Activated T-helper 1 cell treated with anti-CD3 and anti-CD28 coated beads, Interleukin-12 subunit alpha, Interleukin-12 subunit beta, Interleukin-2, Interleukin-4 antibody, amounts not matched to agents 30 ng/mL and 10 ng/mL and 1 ng/mL, durations not matched to agents 14 hours and 24 hours and 36 hours (primary cell): ENCODE measurements around the gene POMC. TPM values are rescaled to one million over a fixed set of nuclear protein-coding genes. Genes with fewer than 3 reads are reported as not detected.
A peak's percentile ranks its signal among the peaks of the same experiment; 100 is the strongest.
"Not testable (repeated sequence)": the region's sequence is repeated elsewhere in the genome, so short reads cannot be mapped to it uniquely, and the experiment has no call there.

ENCODE experiments used
- DNase-seq: peaks from one replicate; pipeline ENCODE4 v3.0.0; 2021; ENCODE audit warnings: low spot score
- H3K27ac Mint-ChIP-seq: one replicate; pipeline ENCODE4 v1.8.0; 2021; ENCODE audit warnings: mild to moderate bottlenecking, mixed read lengths
- H3K27me3 Mint-ChIP-seq: one replicate; pipeline ENCODE4 v1.8.0; 2022; ENCODE audit warnings: mild to moderate bottlenecking, moderate library complexity, mixed read lengths; ENCODE audit not compliant: insufficient read depth
- H3K36me3 Mint-ChIP-seq: one replicate; pipeline ENCODE4 v1.8.0; 2021; ENCODE audit warnings: low read depth, mixed read lengths
- H3K4me1 Mint-ChIP-seq: one replicate; pipeline ENCODE4 v1.8.0; 2021; ENCODE audit warnings: low read depth, mixed read lengths
- H3K4me3 Mint-ChIP-seq: one replicate; pipeline ENCODE4 v1.8.0; 2021; ENCODE audit warnings: mild to moderate bottlenecking, moderate library complexity, mixed read lengths
- H3K9me3 Mint-ChIP-seq: one replicate; pipeline ENCODE4 v1.8.0; 2021; ENCODE audit warnings: mixed read lengths
- intact Hi-C: fragments of 100-400 bp; cut with micrococcal nuclease; formaldehyde crosslinking; loops from one replicate; pipeline ENCODE4 v1.15.1; 2024
- total RNA-seq: library from RNA; stranded (reverse); gene quantifications from 2 replicates; pipeline ENCODE4 v1.2.3, GENCODE V29; 2022

The POMC gene
- total RNA-seq, 1 donor from 2014 or later = 5.0 TPM

DNA sequence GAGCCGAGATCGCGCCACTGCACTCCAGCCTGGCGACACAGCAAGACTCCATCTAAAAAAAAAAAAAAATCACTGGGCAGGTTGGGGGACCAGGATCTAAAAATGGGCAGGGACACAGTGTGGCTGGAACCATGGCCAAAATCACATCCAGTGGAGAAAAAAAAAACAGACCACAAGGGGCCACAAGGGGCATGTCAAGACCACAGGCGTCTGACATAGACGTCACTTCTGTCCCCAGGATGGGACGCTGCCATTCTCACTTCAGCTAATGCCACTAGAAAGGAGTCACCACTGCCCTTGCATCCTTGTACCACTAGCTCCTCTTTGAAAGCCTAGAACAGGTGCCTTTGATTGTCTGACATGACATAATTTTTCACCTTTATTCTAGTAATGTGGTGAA lies 2.5 kb upstream of the POMC start:
- Mint-ChIP-seq H3K27ac (no peak overlapping the region), H3K9me3 (no peaks in the 10 kb centered on the region), H3K36me3 (peaks cover 1% of the 10 kb centered on the region), H3K4me3 (no peak overlapping the region), H3K27me3 (peaks cover 71% of the 10 kb centered on the region), H3K4me1 (peaks cover 11% of the 10 kb centered on the region)
- intact Hi-C loops = no loop called here
- no peak for DNase-seq

- Mint-ChIP-seq H3K27me3 (peaks cover 80% of the 10 kb centered on the region), H3K4me3 (peak overlapping the region; percentile 76), H3K36me3 (peaks cover 1% of the 10 kb centered on the region), H3K9me3 (no peaks in the 10 kb centered on the region), H3K27ac (no peak overlapping the region), H3K4me1 (peaks cover 18% of the 10 kb centered on the region)
- no peak for DNase-seq
- intact Hi-C loops = no loop called here
These were observed 692 bp upstream of the POMC start for GRCh38 chr2:25169073-25169470.

- peak; percentile 23 for DNase-seq
- Mint-ChIP-seq H3K4me3 (peak overlapping the region; percentile 16), H3K4me1 (peaks cover 18% of the 10 kb centered on the region), H3K9me3 (no peaks in the 10 kb centered on the region), H3K27me3 (peaks cover 57% of the 10 kb centered on the region), H3K27ac (no peak overlapping the region), H3K36me3 (peaks cover 4% of the 10 kb centered on the region)
- intact Hi-C loops = loop anchor here (1.0 kb wide), 1 partner anchor 30 kb away; no protein-coding TSS in a partner anchor
These were observed 2.1 kb downstream of the POMC start for GRCh38 chr2:25165992-25166875.

GRCh38 chr2:25164561-25164960 lies 3.8 kb downstream of the POMC start:
- intact Hi-C loops = no loop called here
- Mint-ChIP-seq H3K27me3 (peaks cover 41% of the 10 kb centered on the region), H3K4me3 (no peak overlapping the region), H3K4me1 (peaks cover 26% of the 10 kb centered on the region), H3K9me3 (no peaks in the 10 kb centered on the region), H3K36me3 (peaks cover 9% of the 10 kb centered on the region), H3K27ac (peak overlapping the region; percentile 54)
- DNase-seq = no peak

- Mint-ChIP-seq H3K4me3 (peak overlapping the region; percentile 68), H3K4me1 (peaks cover 26% of the 10 kb centered on the region), H3K27ac (peak overlapping the region; percentile 52), H3K27me3 (peaks cover 18% of the 10 kb centered on the region)
- DNase-seq, H3K36me3 Mint-ChIP-seq, H3K9me3 Mint-ChIP-seq, intact Hi-C loops: not testable (repeated sequence)
These were observed 6.3 kb downstream of the POMC start for GRCh38 chr2:25162061-25162460.

- intact Hi-C loops = no loop called here
- peak overlapping the region; percentile 83 for H3K4me3 Mint-ChIP-seq
- no peaks in the 10 kb centered on the region for H3K9me3 Mint-ChIP-seq
- H3K36me3 Mint-ChIP-seq = peaks cover 9% of the 10 kb centered on the region
- peak overlapping the region; percentile 82 for H3K27ac Mint-ChIP-seq
- H3K27me3 Mint-ChIP-seq = peaks cover 12% of the 10 kb centered on the region
- peak; percentile 63 for DNase-seq
- H3K4me1 Mint-ChIP-seq = peaks cover 19% of the 10 kb centered on the region
These were observed 7.2 kb downstream of the POMC start for GRCh38 chr2:25161055-25161781.

DNA sequence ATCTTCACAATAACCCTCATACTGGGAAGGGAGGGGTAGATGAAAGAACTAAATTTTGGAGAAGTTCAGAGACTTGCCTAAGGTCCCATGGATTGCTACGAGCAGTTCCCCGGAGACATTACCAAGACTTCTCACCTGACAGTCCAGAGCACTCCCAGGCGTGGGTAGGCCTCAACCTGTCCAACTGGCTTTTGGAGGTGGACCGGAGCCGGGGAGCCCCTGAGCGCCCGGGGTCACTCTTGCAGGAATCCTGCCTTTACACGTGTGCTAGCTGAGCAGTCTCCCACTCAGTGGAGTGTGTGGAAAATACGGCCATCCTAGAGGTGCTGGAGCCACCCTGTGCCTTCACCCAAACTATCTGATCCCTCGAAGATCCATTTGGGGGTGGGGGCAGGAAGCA lies 8.0 kb downstream of the POMC start:
- H3K4me1 Mint-ChIP-seq = peaks cover 10% of the 10 kb centered on the region
- H3K27ac Mint-ChIP-seq = peak overlapping the region; percentile 3
- H3K9me3 Mint-ChIP-seq = no peaks in the 10 kb centered on the region
- peaks cover 11% of the 10 kb centered on the region for H3K27me3 Mint-ChIP-seq
- peaks cover 9% of the 10 kb centered on the region for H3K36me3 Mint-ChIP-seq
- peak overlapping the region; percentile 83 for H3K4me3 Mint-ChIP-seq
- intact Hi-C loops = no loop called here
- DNase-seq = no peak

DNA sequence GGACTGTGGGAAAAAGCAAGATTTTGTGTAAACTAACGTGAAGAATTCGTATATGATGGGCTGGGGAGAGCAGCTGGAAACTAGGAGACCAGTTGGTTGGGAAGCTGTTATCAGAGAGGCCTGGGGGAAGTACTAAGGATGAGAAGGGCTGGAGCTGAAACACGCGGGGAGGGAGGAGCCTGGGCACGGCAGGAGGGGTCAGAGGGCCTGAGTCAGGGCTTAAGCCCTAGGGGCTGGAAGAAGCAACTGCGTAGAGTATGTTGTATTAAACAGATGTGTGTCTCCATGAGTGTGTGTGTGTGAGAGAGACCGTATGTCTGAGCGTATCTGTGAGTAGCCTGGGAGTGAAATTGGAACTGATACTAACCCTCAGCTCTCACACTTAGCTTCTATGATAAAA lies 8.4 kb downstream of the POMC start:
- intact Hi-C loops = no loop called here
- H3K27me3 Mint-ChIP-seq = peaks cover 7% of the 10 kb centered on the region
- peaks cover 8% of the 10 kb centered on the region for H3K4me1 Mint-ChIP-seq
- H3K9me3 Mint-ChIP-seq = no peaks in the 10 kb centered on the region
- peak overlapping the region; percentile 83 for H3K4me3 Mint-ChIP-seq
- no peak for DNase-seq
- peak overlapping the region; percentile 3 for H3K27ac Mint-ChIP-seq
- H3K36me3 Mint-ChIP-seq = peaks cover 9% of the 10 kb centered on the region

DNA sequence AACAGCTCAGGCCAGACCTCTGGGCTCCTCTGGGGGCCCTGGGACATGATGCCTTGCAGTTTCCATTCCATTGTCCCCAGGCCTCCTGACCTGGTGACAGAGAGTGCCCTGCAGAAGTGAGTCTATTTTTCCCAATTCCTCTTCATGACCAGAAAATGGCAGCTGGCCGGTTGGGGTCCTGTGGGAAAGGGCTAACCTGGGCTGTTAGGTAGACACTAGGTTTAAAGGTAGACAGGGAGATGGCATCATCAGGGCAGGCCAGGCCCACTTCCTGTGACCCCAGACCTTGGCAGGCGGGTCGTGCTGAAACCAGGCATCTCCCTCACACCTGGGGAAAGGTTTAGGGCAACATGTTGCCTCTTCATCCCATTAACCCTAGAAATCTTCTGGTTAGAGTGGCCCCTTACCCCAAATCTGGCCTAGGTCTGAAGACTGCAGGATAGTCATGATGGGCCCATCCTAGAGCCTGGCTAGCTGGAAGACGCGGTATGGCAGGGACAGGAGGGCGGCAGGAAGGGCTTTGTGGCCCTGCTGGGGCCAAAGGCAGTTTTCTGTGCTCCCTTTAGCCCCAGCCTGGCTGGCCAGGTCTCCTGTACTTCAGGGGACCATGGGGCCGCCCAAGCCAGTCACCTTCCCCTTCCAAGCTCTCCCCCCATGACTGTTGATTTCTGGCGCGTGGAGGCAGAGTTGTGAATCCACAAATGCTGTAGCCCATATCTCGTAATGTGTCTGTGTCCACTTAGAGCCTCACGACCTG lies 10.1 kb downstream of the POMC start:
- H3K4me1 Mint-ChIP-seq = peaks cover 8% of the 10 kb centered on the region
- H3K4me3 Mint-ChIP-seq = no peak overlapping the region
- H3K36me3 Mint-ChIP-seq = peaks cover 9% of the 10 kb centered on the region
- H3K27ac Mint-ChIP-seq = no peak overlapping the region
- DNase-seq = no peak
- intact Hi-C loops = no loop called here
- no peaks in the 10 kb centered on the region for H3K27me3 Mint-ChIP-seq
- no peaks in the 10 kb centered on the region for H3K9me3 Mint-ChIP-seq

GRCh38 chr2:25155401-25155800 lies 13.0 kb downstream of the POMC start:
- no peak overlapping the region for H3K4me3 Mint-ChIP-seq
- no peak for DNase-seq
- H3K27ac Mint-ChIP-seq = peak overlapping the region; percentile 19
- peaks cover 8% of the 10 kb centered on the region for H3K4me1 Mint-ChIP-seq
- H3K9me3 Mint-ChIP-seq = no peaks in the 10 kb centered on the region
- H3K36me3 Mint-ChIP-seq = peaks cover 6% of the 10 kb centered on the region
- peaks cover 2% of the 10 kb centered on the region for H3K27me3 Mint-ChIP-seq
- intact Hi-C loops = no loop called here

GRCh38 chr2:25151718-25152117 lies 16.7 kb downstream of the POMC start:
- DNase-seq = no peak
- intact Hi-C loops = no loop called here
- H3K27ac Mint-ChIP-seq = no peak overlapping the region
- H3K4me1 Mint-ChIP-seq = no peaks in the 10 kb centered on the region
- H3K36me3 Mint-ChIP-seq = no peaks in the 10 kb centered on the region
- peaks cover 3% of the 10 kb centered on the region for H3K27me3 Mint-ChIP-seq
- no peak overlapping the region for H3K4me3 Mint-ChIP-seq
- no peaks in the 10 kb centered on the region for H3K9me3 Mint-ChIP-seq

- intact Hi-C loops, H3K4me3 Mint-ChIP-seq, H3K27me3 Mint-ChIP-seq, DNase-seq, H3K4me1 Mint-ChIP-seq, H3K36me3 Mint-ChIP-seq, H3K27ac Mint-ChIP-seq, H3K9me3 Mint-ChIP-seq: not testable (repeated sequence)
These were observed 17.4 kb downstream of the POMC start for GRCh38 chr2:25150993-25151392.
